Testis (tissue), 3 donors: ENCODE measurements around the gene DCAF5. TPM values are rescaled to one million over a fixed set of nuclear protein-coding genes. Genes with fewer than 3 reads are reported as not detected.

Experiments used
- DNase-seq: peaks from one replicate; pipeline ENCODE4 v3.0.0-alpha.2; 2019
- H3K27ac ChIP-seq, 2 donors: fragments of 200-600 bp; sonication (generic); one replicate each; pipeline ENCODE4 v1.5.1; 2019
- H3K27me3 ChIP-seq: fragments of 200-600 bp; sonication (generic); one replicate; pipeline ENCODE4 v1.5.1; 2019
- H3K36me3 ChIP-seq: fragments of 200-600 bp; sonication (generic); one replicate; pipeline ENCODE4 v1.5.1; 2017; ENCODE audit warnings: low read depth; ENCODE audit errors: missing control alignments
- H3K4me1 ChIP-seq: fragments of 200-600 bp; sonication (generic); one replicate; pipeline ENCODE4 v1.5.1; 2019
- H3K4me3 ChIP-seq, 2 donors: fragments of 200-600 bp; sonication (generic); one replicate each; pipeline ENCODE4 v1.5.1; 2017 to 2019
- H3K9me3 ChIP-seq: fragments of 200-600 bp; sonication (generic); one replicate; pipeline ENCODE4 v1.5.1; 2017
- CTCF ChIP-seq, 3 experiments: fragments of 450-650 bp in 2 of 3; fragments of 200-600 bp in 1 of 3; sonication (generic) in 1 of 3; IDR thresholded peaks; one replicate each; pipeline ENCODE4 v1.5.1; 2016 to 2019; ENCODE audit warnings: antibody characterized with exemption in 3 of 3, mild to moderate bottlenecking in 2 of 3, moderate library complexity in 1 of 3
- POLR2A ChIP-seq: fragments of 450-650 bp; IDR thresholded peaks from one replicate; pipeline ENCODE4 v1.6.1; 2017; ENCODE audit warnings: antibody characterized with exemption, mild to moderate bottlenecking, moderate library complexity
- WGBS, 2 donors: methylation state at CpG; one replicate each; pipeline ENCODE4 v1.1.5; 2018; 5-methylcytosine and 5-hydroxymethylcytosine counted together
- intact Hi-C: fragments of 100-400 bp; cut with DNase I; formaldehyde crosslinking; loops from one replicate; pipeline ENCODE4 v1.15.1; 2023; ENCODE audit warnings: low total_unique reads
- polyA plus RNA-seq: library from polyadenylated mRNA; stranded (reverse); fragments of 350-450 nt; fragmentation: Illumina TruSeq; extraction: RNeasy Lipid Tissue Mini Kit (QIAGEN cat#74804); gene quantifications from one replicate; pipeline ENCODE4 v1.2.3, GENCODE V29; 2014; ENCODE audit warnings: low read depth, low replicate concordance; ENCODE audit not compliant: insufficient read depth
- total RNA-seq, 2 donors: library from RNA; depleted of rRNA; stranded (reverse); fragments of >200 nt; gene quantifications; one replicate each; pipeline ENCODE4 v1.2.3, GENCODE V29; 2016

The DCAF5 gene
- total and polyA plus RNA-seq, 3 donors from 2014 or later, result 97.7 to 168 (median 129) TPM

DNA sequence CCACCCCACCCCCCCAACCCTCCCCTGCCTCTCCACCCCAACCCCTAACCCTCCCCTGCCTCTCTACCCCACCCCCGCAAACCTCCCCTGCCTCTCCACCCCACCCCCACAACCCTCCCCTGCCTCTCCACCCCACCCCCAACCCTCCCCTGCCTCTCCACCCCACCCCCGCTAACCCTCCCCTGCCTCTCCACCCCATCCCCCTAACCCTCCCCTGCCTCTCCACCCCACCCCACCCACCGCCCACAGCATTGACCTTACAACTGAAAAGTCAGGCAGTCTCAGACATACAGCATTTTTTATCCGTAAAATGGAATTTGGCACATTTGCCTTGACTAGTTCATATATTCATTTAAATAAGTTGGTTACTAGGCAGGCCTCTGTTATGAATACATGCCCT lies 135.2 kb downstream of the DCAF5 start:
- Histone ChIP-seq H3K4me3 (no peak overlapping the region), H3K36me3 (no peaks in the 10 kb centered on the region), H3K27me3 (no peaks in the 10 kb centered on the region), H3K4me1 (no peaks in the 10 kb centered on the region), H3K27ac (no peak overlapping the region), H3K9me3 (no peaks in the 10 kb centered on the region)
- 85 to 97% methylated on average over 3 of the region's 4 CpGs for WGBS, 2 donors
- TF ChIP-seq POLR2A (no peak), CTCF (IDR thresholded peaks at IDR 0.05) (no peak)
- intact Hi-C loops, result no loop called here
- no peak for DNase-seq

- no peak overlapping the region for H3K4me3 ChIP-seq
- no peaks in the 10 kb centered on the region for H3K27me3 ChIP-seq
- no peak overlapping the region for H3K27ac ChIP-seq
- TF ChIP-seq POLR2A, result no peak
- TF ChIP-seq CTCF (IDR thresholded peaks at IDR 0.05), result no peak
- no peaks in the 10 kb centered on the region for H3K36me3 ChIP-seq
- no peak for DNase-seq
- no peaks in the 10 kb centered on the region for H3K9me3 ChIP-seq
- intact Hi-C loops, result no loop called here
- no peaks in the 10 kb centered on the region for H3K4me1 ChIP-seq
- WGBS, 2 donors, result 75 to 88% methylated on average over 6 of the region's 6 CpGs
These were observed 138.1 kb downstream of the DCAF5 start for GRCh38 chr14:69014829-69015259.

DNA sequence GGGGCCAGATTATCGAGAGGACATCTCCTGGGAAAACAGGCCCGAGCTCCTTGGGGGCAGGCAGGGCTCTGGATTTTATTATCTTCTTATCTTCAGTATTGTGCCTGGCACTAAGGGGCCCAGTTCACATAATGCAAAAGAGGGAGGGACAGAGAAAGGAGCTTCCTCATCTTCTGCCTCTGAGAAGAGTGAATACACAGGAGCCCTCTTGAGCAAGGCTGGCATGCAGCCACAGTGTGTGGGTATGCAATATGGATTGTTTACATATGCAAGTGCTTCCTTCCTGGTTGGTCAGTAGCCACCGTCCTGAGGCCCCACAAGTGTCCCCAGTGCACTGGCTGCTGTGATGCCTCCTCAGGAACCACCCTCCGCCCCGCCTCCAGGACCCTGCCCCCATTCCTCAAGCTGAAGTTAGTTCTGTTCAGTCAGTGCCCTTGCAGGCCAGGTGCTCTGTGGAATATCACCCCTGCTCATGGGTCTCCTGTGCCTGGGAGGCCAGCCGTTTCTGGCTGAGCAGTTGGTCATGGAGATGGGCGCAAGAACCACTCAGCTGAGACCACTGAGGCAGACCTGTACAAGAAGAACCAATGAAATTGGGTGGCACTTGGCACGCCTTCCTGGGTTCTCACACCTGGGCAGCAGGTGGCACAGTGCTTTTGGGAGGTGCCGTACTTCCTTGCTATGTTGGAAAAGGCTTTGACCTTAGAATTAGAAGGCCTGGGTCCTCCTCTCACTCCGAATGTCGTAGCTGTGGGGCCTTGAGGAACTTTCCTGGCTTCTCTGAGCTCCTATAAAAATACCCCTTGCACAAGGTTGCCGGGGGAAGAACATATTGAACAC lies 138.8 kb downstream of the DCAF5 start:
- Histone ChIP-seq H3K36me3 (no peaks in the 10 kb centered on the region), H3K4me1 (no peaks in the 10 kb centered on the region), H3K9me3 (no peaks in the 10 kb centered on the region), H3K27me3 (no peaks in the 10 kb centered on the region), H3K4me3 (no peak overlapping the region), H3K27ac (no peak overlapping the region)
- intact Hi-C loops, result no loop called here
- WGBS, 2 donors, result 84 to 88% methylated on average over 12 of the region's 12 CpGs
- TF ChIP-seq CTCF (IDR thresholded peaks at IDR 0.05), result no peak
- TF ChIP-seq POLR2A, result no peak
- peak; percentile 21 for DNase-seq

DNA sequence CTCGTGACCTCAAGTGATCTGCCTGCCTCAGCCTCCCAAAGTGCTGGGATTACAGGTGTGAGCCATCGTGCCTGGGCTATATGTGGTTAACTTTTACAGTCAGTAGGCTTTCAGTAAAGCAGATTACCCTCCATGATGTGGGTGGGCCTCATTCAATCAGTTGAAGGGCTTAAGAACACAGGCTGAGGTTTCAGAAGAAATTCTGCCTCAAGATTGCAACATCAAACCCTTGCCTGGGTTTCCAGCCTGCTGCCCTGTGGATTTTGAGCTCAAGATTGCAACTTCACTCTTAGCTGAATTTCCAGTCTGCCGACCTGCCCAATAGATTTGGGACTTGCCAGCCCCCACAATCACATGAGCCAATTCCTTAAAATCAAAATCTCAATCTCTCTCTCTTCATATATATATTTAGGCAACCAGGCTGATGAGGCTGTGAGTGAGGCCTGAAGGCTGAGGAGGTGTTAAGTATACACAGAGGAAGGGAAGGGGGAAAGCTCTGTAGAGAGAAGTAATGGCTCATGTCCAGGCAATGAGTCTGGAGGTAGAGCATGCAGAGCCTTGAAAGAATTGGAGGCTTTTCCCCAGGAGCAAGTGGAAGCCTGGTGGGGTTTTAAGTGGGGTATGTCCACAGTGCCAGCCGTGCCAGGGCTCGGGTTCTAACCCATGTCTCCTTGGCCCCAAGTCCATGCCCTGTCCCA lies 140.5 kb downstream of the DCAF5 start:
- DNase-seq, result no peak
- no peak overlapping the region for H3K4me3 ChIP-seq
- no peaks in the 10 kb centered on the region for H3K4me1 ChIP-seq
- no peaks in the 10 kb centered on the region for H3K27me3 ChIP-seq
- 90 to 93% methylated on average over 5 of the region's 5 CpGs for WGBS, 2 donors
- intact Hi-C loops, result no loop called here
- H3K36me3 ChIP-seq, result no peaks in the 10 kb centered on the region
- H3K27ac ChIP-seq, result no peak overlapping the region
- TF ChIP-seq CTCF (IDR thresholded peaks at IDR 0.05), result no peak
- no peak for TF ChIP-seq POLR2A
- no peaks in the 10 kb centered on the region for H3K9me3 ChIP-seq
